ENCODE results near the gene ITGB5. TPM values are rescaled to one million over a fixed set of nuclear protein-coding genes. Genes with fewer than 3 reads are reported as not detected.
A peak's percentile ranks its signal among the peaks of the same experiment; 100 is the strongest.

ITGB5 gene
- total RNA-seq, 1 donor from 2014 or later = 139 TPM

DNA sequence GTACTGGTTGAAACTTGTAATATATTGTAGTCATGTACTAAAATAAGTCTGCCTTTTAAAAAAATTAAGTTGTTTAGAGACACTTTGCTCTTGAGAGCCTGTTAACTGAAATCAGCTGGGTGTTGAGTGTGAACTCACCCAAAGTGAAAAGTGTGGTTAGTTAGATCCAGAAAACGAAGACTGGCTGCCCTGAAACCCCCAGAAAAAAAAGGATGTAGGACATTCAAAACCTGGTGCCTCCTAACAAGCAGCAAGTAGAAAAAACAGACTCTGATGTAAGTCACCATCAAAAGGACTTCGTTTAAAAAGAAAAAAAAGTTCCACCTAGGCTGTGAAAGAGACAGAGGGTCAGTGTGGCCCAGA lies 116.1 kb downstream of the ITGB5 start:
- H4K20me1 ChIP-seq (ENCODE audit: insufficient read depth, low read length) = peaks cover 4% of the 10 kb centered on the region
- no peak overlapping the region for H3K4me2 ChIP-seq (ENCODE audit: low read length)
- peaks cover 42% of the 10 kb centered on the region for H3K4me1 Mint-ChIP-seq (ENCODE audit: low read depth, unreplicated experiment)
- H3K79me2 ChIP-seq (ENCODE audit: insufficient read depth, low read length) = peaks cover 7% of the 10 kb centered on the region
- H3K4me3 Mint-ChIP-seq (ENCODE audit: unreplicated experiment) = peak overlapping the region; percentile 46
- no peak for DNase-seq (ENCODE audit: low read depth)
- H3K27me3 ChIP-seq (ENCODE audit: insufficient read depth, low read length) = no peaks in the 10 kb centered on the region
- no peak for FAIRE-seq
- H3K4me1 ChIP-seq (ENCODE audit: insufficient read depth, low read length) = peaks cover 33% of the 10 kb centered on the region
- no peak overlapping the region for H3K9ac ChIP-seq (ENCODE audit: low read length)
- no peaks in the 10 kb centered on the region for H3K27me3 Mint-ChIP-seq (ENCODE audit: low read depth, unreplicated experiment)
- no peak overlapping the region for H3K4me3 ChIP-seq (ENCODE audit: insufficient read depth, low read depth, low read length)
- TF ChIP-seq, protein P1, sequence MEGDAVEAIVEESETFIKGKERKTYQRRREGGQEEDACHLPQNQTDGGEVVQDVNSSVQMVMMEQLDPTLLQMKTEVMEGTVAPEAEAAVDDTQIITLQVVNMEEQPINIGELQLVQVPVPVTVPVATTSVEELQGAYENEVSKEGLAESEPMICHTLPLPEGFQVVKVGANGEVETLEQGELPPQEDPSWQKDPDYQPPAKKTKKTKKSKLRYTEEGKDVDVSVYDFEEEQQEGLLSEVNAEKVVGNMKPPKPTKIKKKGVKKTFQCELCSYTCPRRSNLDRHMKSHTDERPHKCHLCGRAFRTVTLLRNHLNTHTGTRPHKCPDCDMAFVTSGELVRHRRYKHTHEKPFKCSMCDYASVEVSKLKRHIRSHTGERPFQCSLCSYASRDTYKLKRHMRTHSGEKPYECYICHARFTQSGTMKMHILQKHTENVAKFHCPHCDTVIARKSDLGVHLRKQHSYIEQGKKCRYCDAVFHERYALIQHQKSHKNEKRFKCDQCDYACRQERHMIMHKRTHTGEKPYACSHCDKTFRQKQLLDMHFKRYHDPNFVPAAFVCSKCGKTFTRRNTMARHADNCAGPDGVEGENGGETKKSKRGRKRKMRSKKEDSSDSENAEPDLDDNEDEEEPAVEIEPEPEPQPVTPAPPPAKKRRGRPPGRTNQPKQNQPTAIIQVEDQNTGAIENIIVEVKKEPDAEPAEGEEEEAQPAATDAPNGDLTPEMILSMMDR (IDR thresholded peaks at IDR 0.05; ENCODE audit: insufficient read depth, low read depth, low read length) = no peak
- no peak for TF ChIP-seq EZH2 (IDR thresholded peaks at IDR 0.05; ENCODE audit: insufficient read depth, low read length)
- peak overlapping the region; percentile 62 for H3K27ac Mint-ChIP-seq (ENCODE audit: unreplicated experiment)
- peaks cover 13% of the 10 kb centered on the region for H3K36me3 ChIP-seq (ENCODE audit: insufficient read depth, low read length)
- no peaks in the 10 kb centered on the region for H3K9me3 ChIP-seq (ENCODE audit: insufficient read depth, low read depth, low read length)
- no peaks in the 10 kb centered on the region for H3K9me3 Mint-ChIP-seq (ENCODE audit: unreplicated experiment)
- peaks cover 29% of the 10 kb centered on the region for H3K36me3 Mint-ChIP-seq (ENCODE audit: low read depth, unreplicated experiment)
- no peak overlapping the region for H3K27ac ChIP-seq (ENCODE audit: low read depth, low read length)
- H2AFZ ChIP-seq (ENCODE audit: low read depth, low read length) = no peak overlapping the region

DNA sequence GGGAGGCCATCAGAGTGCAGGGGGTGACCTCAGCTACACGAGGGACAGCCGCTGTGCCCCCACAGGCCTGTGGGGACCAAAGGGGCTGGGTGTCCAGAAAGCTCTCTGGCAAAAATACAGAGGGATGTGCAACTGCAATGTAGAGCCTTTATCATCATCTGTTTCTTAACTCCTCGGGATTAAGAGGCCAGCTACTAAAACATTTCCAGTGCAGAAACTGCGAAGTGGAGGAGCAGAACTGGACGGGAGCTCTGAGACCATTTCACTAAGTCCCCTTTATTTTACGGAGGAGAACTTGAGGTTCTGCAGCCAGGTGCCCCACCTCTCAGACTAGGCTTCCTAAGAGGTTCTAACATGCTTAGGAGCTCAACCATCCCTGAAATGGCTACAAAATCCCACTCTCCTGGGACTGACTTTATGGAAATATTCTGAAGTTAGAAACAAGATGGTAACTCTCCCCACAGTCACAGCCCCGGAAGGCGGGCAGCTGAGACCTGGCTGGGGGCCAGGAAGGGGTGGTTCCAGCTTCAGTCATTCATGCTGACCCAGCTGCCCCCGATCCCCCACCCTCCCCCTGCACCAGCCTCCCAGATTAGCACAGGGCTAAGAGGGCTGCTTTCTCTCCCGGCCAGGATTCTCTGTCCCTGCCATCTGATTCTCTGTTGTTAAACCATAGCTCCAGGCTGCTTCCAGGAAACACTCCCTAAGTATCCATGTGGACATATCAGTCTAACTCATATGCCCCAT lies 116.7 kb downstream of the ITGB5 start:
- Histone ChIP-seq H2AFZ (ENCODE audit: low read depth, low read length) (no peak overlapping the region), H3K79me2 (ENCODE audit: insufficient read depth, low read length) (peaks cover 7% of the 10 kb centered on the region), H3K36me3 (ENCODE audit: insufficient read depth, low read length) (peaks cover 13% of the 10 kb centered on the region), H3K4me3 (ENCODE audit: insufficient read depth, low read depth, low read length) (no peak overlapping the region), H3K27me3 (ENCODE audit: insufficient read depth, low read length) (no peaks in the 10 kb centered on the region), H3K27ac (ENCODE audit: low read depth, low read length) (no peak overlapping the region), H4K20me1 (ENCODE audit: insufficient read depth, low read length) (peaks cover 4% of the 10 kb centered on the region), H3K4me2 (ENCODE audit: low read length) (no peak overlapping the region), H3K9ac (ENCODE audit: low read length) (no peak overlapping the region), H3K4me1 (ENCODE audit: insufficient read depth, low read length) (peaks cover 33% of the 10 kb centered on the region), H3K9me3 (ENCODE audit: insufficient read depth, low read depth, low read length) (no peaks in the 10 kb centered on the region)
- peak overlapping the region; percentile 46 for H3K4me3 Mint-ChIP-seq (ENCODE audit: unreplicated experiment)
- DNase-seq (ENCODE audit: low read depth) (no peak), FAIRE-seq (no peak)
- no peak for TF ChIP-seq EZH2 (IDR thresholded peaks at IDR 0.05; ENCODE audit: insufficient read depth, low read length)
- TF ChIP-seq, protein P1 (IDR thresholded peaks at IDR 0.05; ENCODE audit: insufficient read depth, low read depth, low read length) = no peak
- H3K27me3 Mint-ChIP-seq (ENCODE audit: low read depth, unreplicated experiment) = no peaks in the 10 kb centered on the region
- H3K27ac Mint-ChIP-seq (ENCODE audit: unreplicated experiment) = peak overlapping the region; percentile 62
- peaks cover 34% of the 10 kb centered on the region for H3K36me3 Mint-ChIP-seq (ENCODE audit: low read depth, unreplicated experiment)
- H3K4me1 Mint-ChIP-seq (ENCODE audit: low read depth, unreplicated experiment) = peaks cover 44% of the 10 kb centered on the region
- no peaks in the 10 kb centered on the region for H3K9me3 Mint-ChIP-seq (ENCODE audit: unreplicated experiment)

DNA sequence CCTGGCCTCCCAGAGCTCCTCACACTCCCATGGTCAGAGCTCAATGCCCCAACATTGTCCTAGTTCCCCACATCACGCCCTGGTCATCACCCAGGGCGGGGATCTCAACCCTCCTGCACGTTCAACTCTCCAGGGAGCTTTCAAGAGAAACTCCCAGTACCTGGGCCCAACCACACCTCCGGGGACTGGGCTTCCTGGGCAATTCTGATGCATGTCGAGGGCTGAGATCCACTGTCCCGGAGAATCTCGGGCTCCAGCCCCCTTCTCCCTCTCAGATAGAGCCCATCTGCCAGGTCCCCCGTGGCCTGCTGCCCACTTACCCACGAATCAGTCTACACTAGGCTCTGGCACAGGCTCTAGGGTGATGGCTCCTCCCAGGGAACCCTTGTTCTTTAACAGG lies 117.7 kb downstream of the ITGB5 start:
- no peak overlapping the region for H3K27ac ChIP-seq (ENCODE audit: low read depth, low read length)
- Mint-ChIP-seq H3K27me3 (ENCODE audit: low read depth, unreplicated experiment) (no peaks in the 10 kb centered on the region), H3K27ac (ENCODE audit: unreplicated experiment) (no peak overlapping the region), H3K36me3 (ENCODE audit: low read depth, unreplicated experiment) (peaks cover 42% of the 10 kb centered on the region), H3K9me3 (ENCODE audit: unreplicated experiment) (no peaks in the 10 kb centered on the region), H3K4me3 (ENCODE audit: unreplicated experiment) (no peak overlapping the region), H3K4me1 (ENCODE audit: low read depth, unreplicated experiment) (peaks cover 36% of the 10 kb centered on the region)
- no peaks in the 10 kb centered on the region for H3K79me2 ChIP-seq (ENCODE audit: insufficient read depth, low read length)
- no peak overlapping the region for H3K4me2 ChIP-seq (ENCODE audit: low read length)
- H3K9me3 ChIP-seq (ENCODE audit: insufficient read depth, low read depth, low read length) = no peaks in the 10 kb centered on the region
- H4K20me1 ChIP-seq (ENCODE audit: insufficient read depth, low read length) = peaks cover 4% of the 10 kb centered on the region
- DNase-seq (ENCODE audit: low read depth) = no peak
- FAIRE-seq = no peak
- H3K9ac ChIP-seq (ENCODE audit: low read length) = no peak overlapping the region
- H3K27me3 ChIP-seq (ENCODE audit: insufficient read depth, low read length) = no peaks in the 10 kb centered on the region
- peaks cover 13% of the 10 kb centered on the region for H3K36me3 ChIP-seq (ENCODE audit: insufficient read depth, low read length)
- H2AFZ ChIP-seq (ENCODE audit: low read depth, low read length) = no peak overlapping the region
- TF ChIP-seq EZH2 (IDR thresholded peaks at IDR 0.05; ENCODE audit: insufficient read depth, low read length) = no peak
- TF ChIP-seq, protein P1 (IDR thresholded peaks at IDR 0.05; ENCODE audit: insufficient read depth, low read depth, low read length) = no peak
- no peak overlapping the region for H3K4me3 ChIP-seq (ENCODE audit: insufficient read depth, low read depth, low read length)
- H3K4me1 ChIP-seq (ENCODE audit: insufficient read depth, low read length) = peaks cover 25% of the 10 kb centered on the region
